Endothelial cell of umbilical vein (primary cell): ENCODE data around the gene ALOX15. TPM values are rescaled to one million over a fixed set of nuclear protein-coding genes. Genes with fewer than 3 reads are reported as not detected.

Experiments used
- BruUV-seq: library from RNA; stranded (reverse); fragments of 400-500 nt; replicated peaks from 2 replicates; lab custom pipeline; 2021; lab: Mats Ljungman, UMichigan
- CTCF ChIA-PET: fragments of 300-600, 350-600 bp; sonication (Branson Sonifier 250); formaldehyde crosslinking; loops from one replicate; lab custom pipeline; 2021; ENCODE audit warnings: antibody characterized with exemption, inconsistent platforms; lab: Charles Lee
- POLR2A ChIA-PET: fragments of 300-600, 350-600 bp; sonication (Branson Sonifier 250); formaldehyde crosslinking; loops from one replicate; lab custom pipeline; 2021; ENCODE audit warnings: antibody characterized with exemption, inconsistent platforms; lab: Charles Lee
- DNase-seq: peaks from one replicate; pipeline ENCODE4 v3.0.0-alpha.2; 2011; ENCODE audit warnings: low read depth, low spot score
- FAIRE-seq: peaks from 2 replicates; lab custom pipeline; 2011; peaks lifted over from hg19 to GRCh38; lab: Jason Lieb, UNC
- H2AFZ ChIP-seq: 2 replicates; pipeline ENCODE4 v1.6.0; 2012; ENCODE audit warnings: low read depth, low read length, control low read depth, inconsistent platforms
- H3K27ac ChIP-seq: 2 replicates; pipeline ENCODE4 v1.5.1; 2011; ENCODE audit warnings: low read depth, mild to moderate bottlenecking, control low read depth, low read length, moderate library complexity; ENCODE audit not compliant: insufficient read depth
- H3K27me3 ChIP-seq, 2 experiments: 2 replicates each; pipeline versions ENCODE4 v1.6.0 to v1.6.1; 2011; ENCODE audit warnings: low read length in 2 of 2, mixed read lengths in 1 of 2; ENCODE audit not compliant: control insufficient read depth in 2 of 2, insufficient read depth in 2 of 2
- H3K36me3 ChIP-seq, 2 experiments: 2 replicates in 1 of 2; 3 replicates in 1 of 2; pipeline ENCODE4 v1.5.1; 2011; ENCODE audit warnings: low read length in 2 of 2, mild to moderate bottlenecking in 1 of 2, moderate library complexity in 1 of 2; ENCODE audit not compliant: control insufficient read depth in 2 of 2, insufficient read depth in 2 of 2; ENCODE audit errors: extremely low read depth in 1 of 2
- H3K4me1 ChIP-seq: 3 replicates; pipeline ENCODE4 v1.5.1; 2011; ENCODE audit warnings: mild to moderate bottlenecking, low read length; ENCODE audit not compliant: control insufficient read depth, insufficient read depth; ENCODE audit errors: extremely low read depth
- H3K4me2 ChIP-seq: 2 replicates; pipeline ENCODE4 v1.6.1; 2011; ENCODE audit warnings: low read length, control low read depth, mixed read lengths; ENCODE audit not compliant: insufficient read depth
- H3K4me3 ChIP-seq, 3 experiments: fragments of 200-600 bp in 1 of 3; sonication (generic), shearing (Covaris generic) in 1 of 3; replicated peaks in 1 of 3; 2 replicates each; pipeline ENCODE4 v1.5.1; 2011 to 2016; ENCODE audit warnings: control low read depth in 3 of 3, low read length in 3 of 3, mild to moderate bottlenecking in 2 of 3, inconsistent platforms in 1 of 3, low read depth in 1 of 3, moderate library complexity in 1 of 3; ENCODE audit not compliant: insufficient read depth in 1 of 3
- H3K79me2 ChIP-seq: 2 replicates; pipeline ENCODE4 v1.6.0; 2012; ENCODE audit warnings: low read length, inconsistent platforms; ENCODE audit not compliant: control insufficient read depth, insufficient read depth
- H3K9ac ChIP-seq: replicated peaks from 2 replicates; pipeline ENCODE3; 2011; ENCODE audit warnings: low read length, control low read depth; ENCODE audit not compliant: insufficient read depth; ENCODE audit errors: extremely low read depth
- H3K9me1 ChIP-seq: replicated peaks from 3 replicates; pipeline ENCODE4 v1.6.0; 2011; ENCODE audit warnings: mild to moderate bottlenecking, low read length; ENCODE audit not compliant: control insufficient read depth, insufficient read depth; ENCODE audit errors: extremely low read depth
- H3K9me3 ChIP-seq: replicated peaks from 2 replicates; pipeline ENCODE4 v1.5.1; 2012; ENCODE audit warnings: low read length, inconsistent platforms; ENCODE audit not compliant: control insufficient read depth, insufficient read depth
- H4K20me1 ChIP-seq: replicated peaks from 2 replicates; pipeline ENCODE3; 2011; ENCODE audit warnings: mild to moderate bottlenecking, low read length; ENCODE audit not compliant: control insufficient read depth, insufficient read depth; ENCODE audit errors: extremely low read depth
- EZH2 ChIP-seq: IDR thresholded peaks from 2 replicates; pipeline ENCODE4 v1.6.1; 2012; ENCODE audit warnings: borderline replicate concordance, low read depth, mild to moderate bottlenecking, moderate library complexity, low read length, inconsistent platforms; ENCODE audit not compliant: severe bottlenecking
- FOS ChIP-seq: IDR thresholded peaks from 2 replicates; pipeline ENCODE4 v1.6.1; 2011; ENCODE audit warnings: mild to moderate bottlenecking, low read length, moderate library complexity, borderline replicate concordance; ENCODE audit not compliant: insufficient read depth
- GATA2 ChIP-seq: IDR thresholded peaks from 2 replicates; pipeline ENCODE4 v1.7.0; 2011; ENCODE audit warnings: low read depth, mild to moderate bottlenecking, moderate library complexity, mixed read lengths, low read length; ENCODE audit not compliant: insufficient read length, insufficient read depth
- JUN ChIP-seq: IDR thresholded peaks from 2 replicates; pipeline ENCODE4 v1.6.1; 2011; ENCODE audit warnings: borderline replicate concordance, low read depth; ENCODE audit not compliant: insufficient read length, insufficient read depth
- MYC ChIP-seq: IDR thresholded peaks from one replicate; pipeline ENCODE4 v1.6.1; 2011; ENCODE audit warnings: mild to moderate bottlenecking, low read depth, low read length
- POLR2A ChIP-seq: IDR thresholded peaks from 2 replicates; pipeline ENCODE4 v1.6.1; 2012; ENCODE audit warnings: low read depth, mild to moderate bottlenecking, control low read depth, low read length
- POLR2AphosphoS5 ChIP-seq: IDR thresholded peaks from 2 replicates; pipeline ENCODE4 v1.6.1; 2012; ENCODE audit warnings: low read depth, mild to moderate bottlenecking, control low read depth, low read length, moderate library complexity; ENCODE audit not compliant: insufficient read depth
- dilution Hi-C: fragments of 300-500 bp; cut with MboI; formaldehyde crosslinking; loops from one replicate; pipeline ENCODE4 v1.15.0; 2019; ENCODE audit warnings: low sequenced_read_pairs; ENCODE audit not compliant: extremely low pct_ligation_motif_present
- intact Hi-C: fragments of 100-400 bp; cut with micrococcal nuclease; formaldehyde crosslinking; loops from one replicate; pipeline ENCODE4 v1.10.0; 2022
- polyA plus RNA-seq, 4 experiments: library from polyadenylated mRNA; depleted of rRNA in 3 of 4; stranded (reverse) in 3 of 4; unstranded in 1 of 4; fragments of >200 nt; gene quantifications; 2 replicates each; pipeline versions ENCODE4 v1.2.1 to v1.2.3, GENCODE V29; 2011 to 2012; ENCODE audit warnings: missing spikeins in 1 of 4
- total RNA-seq: library from RNA; stranded (reverse); gene quantifications from 2 replicates; pipeline ENCODE4 v1.2.3, GENCODE V29; 2021
- TF ChIP-seq, protein P1 (sequence below), 2 donors: IDR thresholded peaks; 1 replicate in 1 of 2; 2 replicates in 1 of 2; pipeline ENCODE4 v1.5.1; 2011; ENCODE audit warnings: low read length in 2 of 2, mild to moderate bottlenecking in 2 of 2, moderate library complexity in 2 of 2, control low read depth in 1 of 2, inconsistent platforms in 1 of 2, low read depth in 1 of 2; ENCODE audit not compliant: insufficient read depth in 1 of 2; ENCODE audit errors: extremely low read depth in 1 of 2
- TF ChIP-seq, protein P2 (sequence below): IDR thresholded peaks from 2 replicates; pipeline ENCODE4 v1.6.1; 2011; ENCODE audit not compliant: insufficient read depth, insufficient read length

ALOX15 gene
- total and polyA plus RNA-seq, 2 donors (not counting 3 experiments of a cell fraction or from before 2014, with no cell fraction given) = not detected

DNA sequence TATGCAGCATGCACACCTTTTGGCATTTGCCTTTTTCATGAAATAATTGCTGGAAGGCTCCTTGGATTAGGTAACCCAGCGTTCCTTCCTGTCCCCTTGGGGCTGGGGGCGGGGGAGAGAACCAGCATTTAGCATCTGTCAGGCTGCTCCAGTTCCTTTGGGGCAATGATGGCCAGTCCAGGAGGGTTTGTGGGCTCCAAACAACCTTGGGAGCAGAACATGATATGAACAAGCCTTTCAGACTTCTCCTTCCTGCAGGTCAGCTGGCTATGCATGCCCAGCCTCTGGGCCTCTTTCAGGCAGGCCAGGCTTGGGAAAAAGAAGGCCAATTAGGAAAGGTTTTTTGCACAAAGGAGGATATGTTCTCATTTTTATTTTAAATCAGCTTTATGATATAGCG is 58.3 kb downstream of the ALOX15 start:
- POLR2A ChIA-PET = no interaction called here
- Histone ChIP-seq H3K27me3 (peaks cover 29 to 35% of the 10 kb centered on the region in 2 experiments), H3K4me3 (no peak overlapping the region), H2AFZ (no peak overlapping the region), H3K9me1 (no peaks in the 10 kb centered on the region), H3K4me2 (no peak overlapping the region), H3K9ac (no peak overlapping the region), H3K27ac (no peak overlapping the region), H3K9me3 (no peaks in the 10 kb centered on the region), H4K20me1 (no peaks in the 10 kb centered on the region), H3K36me3 (no peaks in the 10 kb centered on the region), H3K4me1 (no peaks in the 10 kb centered on the region), H3K79me2 (no peaks in the 10 kb centered on the region)
- DNase-seq (no peak), FAIRE-seq (no peak)
- BruUV-seq = no TSS peak
- dilution Hi-C loops (no loop called here), intact Hi-C loops (no loop called here)
- TF ChIP-seq GATA2 (no peak), MYC (no peak), POLR2AphosphoS5 (no peak), EZH2 (no peak), JUN (no peak), FOS (no peak), POLR2A (no peak)
- TF ChIP-seq, protein P1, sequence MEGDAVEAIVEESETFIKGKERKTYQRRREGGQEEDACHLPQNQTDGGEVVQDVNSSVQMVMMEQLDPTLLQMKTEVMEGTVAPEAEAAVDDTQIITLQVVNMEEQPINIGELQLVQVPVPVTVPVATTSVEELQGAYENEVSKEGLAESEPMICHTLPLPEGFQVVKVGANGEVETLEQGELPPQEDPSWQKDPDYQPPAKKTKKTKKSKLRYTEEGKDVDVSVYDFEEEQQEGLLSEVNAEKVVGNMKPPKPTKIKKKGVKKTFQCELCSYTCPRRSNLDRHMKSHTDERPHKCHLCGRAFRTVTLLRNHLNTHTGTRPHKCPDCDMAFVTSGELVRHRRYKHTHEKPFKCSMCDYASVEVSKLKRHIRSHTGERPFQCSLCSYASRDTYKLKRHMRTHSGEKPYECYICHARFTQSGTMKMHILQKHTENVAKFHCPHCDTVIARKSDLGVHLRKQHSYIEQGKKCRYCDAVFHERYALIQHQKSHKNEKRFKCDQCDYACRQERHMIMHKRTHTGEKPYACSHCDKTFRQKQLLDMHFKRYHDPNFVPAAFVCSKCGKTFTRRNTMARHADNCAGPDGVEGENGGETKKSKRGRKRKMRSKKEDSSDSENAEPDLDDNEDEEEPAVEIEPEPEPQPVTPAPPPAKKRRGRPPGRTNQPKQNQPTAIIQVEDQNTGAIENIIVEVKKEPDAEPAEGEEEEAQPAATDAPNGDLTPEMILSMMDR (IDR thresholded peaks at IDR 0.05; ENCODE audit: extremely low read depth in 1 of 2, insufficient read depth in 1 of 2, low read depth in 1 of 2, low read length in 2 of 2) = no peak
- TF ChIP-seq, protein P2, sequence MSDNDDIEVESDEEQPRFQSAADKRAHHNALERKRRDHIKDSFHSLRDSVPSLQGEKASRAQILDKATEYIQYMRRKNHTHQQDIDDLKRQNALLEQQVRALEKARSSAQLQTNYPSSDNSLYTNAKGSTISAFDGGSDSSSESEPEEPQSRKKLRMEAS = no peak
- CTCF ChIA-PET = interaction anchor here (2.2 kb wide), 1 partner anchor 16 kb away, joined by 24 read pairs; no protein-coding TSS in a partner anchor
